DMS 273 treated with DMSO at 0.1 percent for 48 hours (cell line): Measurements from ENCODE around the gene EN1.

Experiments
- DNase-seq: peaks from one replicate; lab custom pipeline; 2025; lab: John Stamatoyannopoulos, UW

Gene EN1

DNA sequence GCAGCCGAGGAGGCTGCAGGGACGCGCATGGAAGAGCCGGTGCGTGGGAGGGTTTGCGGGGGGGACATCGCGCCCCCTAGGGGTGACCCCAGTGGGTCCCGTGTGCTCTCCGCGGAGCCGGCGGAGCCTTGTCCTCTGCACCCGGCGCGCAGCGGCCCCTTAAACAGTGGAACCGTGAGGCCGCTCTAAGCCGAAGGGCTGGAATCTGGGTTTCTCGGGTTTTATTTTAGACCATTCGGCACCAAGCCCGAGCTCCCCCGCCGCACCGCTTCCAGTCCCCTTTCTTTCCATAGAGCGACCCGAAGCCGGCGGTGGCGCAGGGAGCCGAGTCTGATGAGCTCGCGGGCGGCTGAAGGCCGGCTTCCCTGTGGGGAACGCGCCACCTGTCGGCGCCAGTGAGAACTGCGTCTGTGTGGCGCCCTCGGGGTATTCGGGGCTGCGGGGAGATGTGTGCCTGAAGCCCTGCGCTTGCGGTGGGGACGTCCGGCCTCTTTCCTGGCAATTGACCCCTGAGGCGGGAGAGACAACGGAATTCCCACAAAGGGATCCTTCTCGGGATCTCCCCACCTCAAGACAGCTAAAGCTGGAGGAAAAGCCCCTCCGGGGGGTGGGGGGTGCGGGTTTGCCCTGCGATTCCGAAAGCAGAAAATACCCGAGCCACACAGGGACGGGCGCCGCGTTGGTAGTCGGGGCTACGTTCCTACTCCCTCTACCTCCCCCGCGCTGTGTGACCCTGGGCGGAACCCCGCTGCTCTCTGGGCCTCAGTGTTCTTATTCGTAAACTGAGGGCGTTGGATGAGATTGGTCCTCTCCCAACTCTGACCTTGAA lies 8.2 kb upstream of the EN1 start:
- peak; percentile 45 for DNase-seq

DNA sequence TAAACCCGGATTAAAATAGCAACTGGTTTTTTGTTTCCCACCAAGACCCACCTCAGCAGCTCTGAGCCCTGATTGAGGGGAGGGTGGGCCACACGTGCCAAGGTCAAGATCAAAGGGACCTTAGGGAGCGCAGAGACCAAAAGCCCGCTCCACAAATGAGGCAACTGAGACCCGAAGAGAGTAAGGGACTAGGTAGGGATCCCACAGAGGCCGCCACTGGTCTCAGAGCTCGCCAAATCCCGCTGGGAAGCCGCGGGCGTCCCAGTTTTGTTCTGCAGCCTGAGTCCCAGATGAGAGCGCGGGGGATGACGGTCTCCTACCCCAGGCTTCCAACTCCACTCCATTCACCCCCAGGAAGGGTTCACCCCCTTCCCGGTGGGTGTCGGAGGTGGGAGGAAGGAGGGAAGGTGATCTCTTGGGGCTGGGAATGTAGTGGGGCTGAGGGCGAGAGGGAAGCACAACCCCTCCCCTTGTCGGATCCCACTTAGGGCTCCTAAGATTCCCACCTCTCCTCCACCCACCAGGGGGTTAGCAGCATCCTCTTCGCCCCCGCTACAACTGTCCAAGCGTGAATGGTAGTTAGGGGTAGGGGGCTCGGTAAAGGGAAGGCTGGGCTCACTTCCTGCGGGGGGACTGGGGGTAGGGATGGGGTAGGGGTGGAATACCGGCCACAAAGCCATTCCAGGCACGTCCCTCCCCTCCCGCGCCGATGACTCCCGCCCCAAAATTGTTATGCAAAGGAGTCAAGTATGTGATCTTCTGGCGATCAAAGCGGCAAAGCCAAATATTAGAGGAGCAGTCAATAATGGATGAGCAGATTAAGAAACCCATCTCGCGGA lies 7.3 kb upstream of the EN1 start:
- no peak for DNase-seq

DNA sequence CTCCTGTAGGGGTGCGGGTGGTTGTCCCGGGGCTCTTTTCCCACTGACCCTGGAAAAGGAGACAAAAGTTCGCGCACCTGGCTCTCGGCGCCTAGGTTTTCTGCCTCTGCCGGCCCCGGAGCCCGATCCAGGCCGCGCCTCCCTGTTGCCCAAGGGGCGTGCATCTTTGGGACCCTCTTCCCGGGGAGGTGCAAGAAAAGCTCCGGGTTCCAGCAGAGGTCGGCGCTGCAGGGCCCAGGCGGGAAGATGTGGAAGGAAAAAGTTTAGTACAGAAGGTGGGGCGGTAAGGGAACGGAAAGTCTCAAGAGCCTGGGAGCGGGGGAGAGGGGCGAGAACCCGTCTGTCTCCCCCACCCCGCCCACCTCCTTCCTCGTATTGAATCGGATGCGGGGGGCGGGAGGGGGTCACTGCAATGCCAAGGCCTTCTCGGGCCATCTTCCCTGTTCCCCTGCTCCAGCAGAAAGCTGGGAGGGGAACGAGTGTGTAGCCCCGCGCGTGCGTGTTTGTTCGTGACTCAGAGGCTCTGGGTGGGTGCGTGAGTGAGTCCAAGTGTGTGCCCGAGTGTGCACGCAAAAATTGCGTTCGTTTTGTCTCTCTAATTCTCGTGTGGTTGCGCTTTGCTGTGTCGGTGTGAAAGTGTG lies 6.3 kb upstream of the EN1 start:
- DNase-seq, result no peak

DNA sequence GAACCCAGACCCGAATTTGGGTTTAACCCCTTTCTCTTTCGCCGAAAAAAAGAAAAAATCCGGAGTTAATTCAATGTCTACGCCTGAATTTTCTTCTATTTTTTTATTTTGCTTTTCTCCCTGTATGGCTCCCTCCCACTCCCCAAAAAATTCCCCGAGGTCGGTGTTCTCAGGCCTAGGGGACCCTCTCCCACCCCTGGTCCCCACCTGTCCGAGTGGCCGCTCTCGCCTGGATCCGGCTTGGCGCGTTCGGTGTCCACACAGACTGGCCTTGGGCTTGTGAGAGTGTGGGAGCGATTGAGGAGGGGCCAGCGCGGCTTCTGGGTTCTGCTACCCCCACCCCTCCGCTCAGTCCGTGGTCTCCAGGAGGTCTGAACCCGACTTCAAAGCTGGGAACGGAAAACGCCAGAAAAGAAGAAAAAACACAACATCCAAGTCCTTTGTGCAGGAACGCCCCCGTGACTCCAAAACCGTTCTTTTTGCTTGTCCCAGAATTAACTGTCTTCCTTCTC lies 5.7 kb upstream of the EN1 start:
- no peak for DNase-seq

DNA sequence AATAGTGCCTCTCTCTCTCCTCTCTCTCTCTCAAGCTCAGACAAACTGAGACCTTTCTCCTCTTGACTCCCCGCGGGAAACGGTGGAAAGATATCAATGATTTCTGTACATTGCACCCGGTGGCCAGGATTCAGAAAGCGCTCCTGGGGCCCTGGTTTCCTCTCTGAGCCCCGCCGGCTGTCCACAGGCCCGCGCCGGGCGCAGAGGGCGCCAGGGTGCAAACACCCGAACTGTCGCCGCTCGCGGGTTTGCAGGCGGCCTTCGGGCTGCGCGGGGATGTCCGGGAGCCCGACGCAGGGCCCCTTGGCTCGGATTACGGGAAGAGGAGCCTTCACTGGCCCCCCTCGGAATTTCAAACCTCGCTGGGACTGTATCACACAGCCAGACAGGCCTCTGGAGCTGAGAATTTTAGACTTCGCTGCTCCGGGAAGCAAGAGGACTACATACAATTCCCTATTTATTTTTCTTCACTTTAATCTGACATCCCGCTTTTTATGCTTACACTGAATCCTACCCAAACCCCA lies 5.2 kb upstream of the EN1 start:
- no peak for DNase-seq

DNA sequence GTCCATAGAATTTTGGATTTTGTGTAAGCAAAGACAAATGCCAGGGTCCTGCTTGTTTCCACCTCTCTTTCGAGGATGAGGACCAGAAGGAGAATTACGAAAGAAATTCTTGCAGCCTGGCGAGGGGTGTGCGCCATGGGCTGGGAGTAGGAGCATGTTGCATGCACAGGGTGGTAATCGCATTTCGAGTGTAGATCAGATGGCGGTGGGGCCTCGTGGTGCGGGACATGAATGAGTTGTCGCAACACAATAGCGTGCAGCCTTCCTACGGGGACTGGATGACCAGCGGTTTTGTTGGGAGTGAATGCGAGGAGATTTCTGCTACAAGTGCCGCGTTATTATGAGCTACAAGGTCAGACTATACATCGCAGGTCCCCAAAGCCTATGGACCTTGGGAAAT lies 4.2 kb upstream of the EN1 start:
- no peak for DNase-seq

DNA sequence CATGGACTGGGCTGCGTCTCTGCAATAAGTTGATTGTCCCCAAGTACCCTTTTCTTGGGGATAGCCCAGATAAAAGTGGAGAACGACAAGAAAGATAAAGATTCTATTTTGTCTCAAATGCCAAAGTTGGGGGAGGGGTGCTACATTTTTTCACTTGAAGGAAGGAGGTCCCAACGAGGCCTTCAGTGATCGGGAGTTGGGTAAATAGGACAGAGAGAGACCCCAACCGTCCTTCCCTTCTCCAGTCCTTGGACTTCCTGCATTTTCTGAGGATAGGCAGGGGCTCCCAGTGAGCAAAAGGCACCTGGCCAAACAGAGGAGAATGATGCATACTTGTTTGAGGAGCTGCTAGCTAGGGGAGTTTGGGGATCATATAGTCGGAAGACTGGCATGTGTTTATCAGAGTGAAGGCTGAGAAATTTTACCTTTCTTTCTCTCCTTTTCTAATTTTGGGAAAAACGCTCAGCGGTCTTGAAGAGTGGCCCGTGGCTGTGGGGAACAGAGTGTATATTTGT lies 3.5 kb upstream of the EN1 start:
- no peak for DNase-seq

DNA sequence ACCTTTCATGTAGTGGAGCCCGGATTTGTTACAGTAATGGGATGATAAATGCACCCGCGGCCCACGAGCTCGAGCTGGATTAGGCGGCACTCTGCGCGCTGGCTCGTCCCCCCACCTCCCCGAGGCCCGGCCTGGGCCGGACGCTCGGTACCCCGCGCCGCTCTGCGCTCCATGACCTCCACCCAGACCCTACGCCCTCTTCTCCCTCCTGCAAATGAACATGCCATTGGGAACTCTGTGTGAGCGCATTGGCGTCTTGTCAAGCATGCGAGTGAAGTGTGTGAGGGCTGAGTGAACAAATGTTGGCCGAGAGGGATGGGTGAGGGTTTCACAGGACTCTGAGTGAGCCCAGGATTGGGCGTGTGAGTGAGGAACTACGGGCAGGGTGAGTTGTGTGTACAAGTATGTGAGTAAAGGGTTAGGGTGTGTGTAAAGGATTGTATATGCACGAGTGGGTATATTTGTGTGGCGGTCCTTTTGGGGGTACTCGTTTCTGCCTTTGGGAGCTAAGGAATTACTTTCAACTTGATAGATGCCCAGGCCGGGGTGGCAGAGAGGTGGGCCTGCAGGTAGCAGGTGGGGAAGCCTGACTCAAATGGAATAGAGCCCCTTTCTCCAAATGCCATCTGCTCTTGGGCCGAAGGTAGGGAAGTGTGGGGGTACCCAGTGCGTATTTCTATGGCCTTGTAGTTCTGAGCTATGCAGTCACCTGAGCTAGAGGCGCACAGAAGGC lies 2.9 kb upstream of the EN1 start:
- no peak for DNase-seq

DNA sequence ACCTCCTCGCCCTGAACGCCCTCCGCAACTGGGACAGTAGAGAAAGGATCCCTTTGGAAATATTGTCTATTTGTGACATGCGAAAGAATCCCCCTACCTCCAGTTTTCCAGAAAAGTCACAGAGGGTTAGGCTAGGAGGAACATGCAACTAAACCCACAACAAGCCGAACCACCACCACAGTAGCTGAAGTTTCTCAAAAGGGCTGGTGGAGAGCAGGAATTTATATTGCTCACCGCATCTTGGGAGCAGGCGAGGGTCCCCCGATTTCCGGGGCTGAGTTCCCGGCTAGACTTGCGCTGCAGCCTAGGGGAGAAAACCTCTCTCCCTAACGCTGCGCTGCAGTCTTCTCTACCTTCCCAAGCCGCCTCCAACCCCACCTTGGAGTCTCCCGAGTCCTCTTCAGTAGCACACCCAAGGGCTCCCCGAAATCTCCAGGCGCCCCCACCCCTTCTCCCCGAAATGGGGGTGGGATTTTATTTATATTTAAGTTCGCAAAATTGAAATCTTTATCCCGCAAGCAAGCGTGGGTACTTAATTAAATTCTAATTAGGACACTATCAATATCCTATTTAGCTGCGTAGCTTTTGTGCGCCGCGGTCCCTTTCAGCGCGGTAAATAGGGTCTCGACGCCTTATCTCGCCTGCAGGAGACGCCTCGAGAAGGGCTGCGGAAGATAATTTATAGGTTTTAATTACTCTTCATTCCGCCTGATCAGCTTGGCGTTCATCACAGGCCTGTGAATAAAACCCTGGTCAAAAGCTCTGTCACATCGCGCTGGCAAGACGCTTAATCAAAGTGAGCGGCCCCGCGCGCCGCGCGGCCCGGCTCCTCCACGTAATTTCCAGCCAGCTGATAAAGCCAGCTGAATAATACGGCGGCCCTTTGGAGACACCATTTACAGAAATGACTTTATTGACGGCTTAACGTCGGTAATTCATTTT lies 2.0 kb upstream of the EN1 start:
- no peak for DNase-seq

DNA sequence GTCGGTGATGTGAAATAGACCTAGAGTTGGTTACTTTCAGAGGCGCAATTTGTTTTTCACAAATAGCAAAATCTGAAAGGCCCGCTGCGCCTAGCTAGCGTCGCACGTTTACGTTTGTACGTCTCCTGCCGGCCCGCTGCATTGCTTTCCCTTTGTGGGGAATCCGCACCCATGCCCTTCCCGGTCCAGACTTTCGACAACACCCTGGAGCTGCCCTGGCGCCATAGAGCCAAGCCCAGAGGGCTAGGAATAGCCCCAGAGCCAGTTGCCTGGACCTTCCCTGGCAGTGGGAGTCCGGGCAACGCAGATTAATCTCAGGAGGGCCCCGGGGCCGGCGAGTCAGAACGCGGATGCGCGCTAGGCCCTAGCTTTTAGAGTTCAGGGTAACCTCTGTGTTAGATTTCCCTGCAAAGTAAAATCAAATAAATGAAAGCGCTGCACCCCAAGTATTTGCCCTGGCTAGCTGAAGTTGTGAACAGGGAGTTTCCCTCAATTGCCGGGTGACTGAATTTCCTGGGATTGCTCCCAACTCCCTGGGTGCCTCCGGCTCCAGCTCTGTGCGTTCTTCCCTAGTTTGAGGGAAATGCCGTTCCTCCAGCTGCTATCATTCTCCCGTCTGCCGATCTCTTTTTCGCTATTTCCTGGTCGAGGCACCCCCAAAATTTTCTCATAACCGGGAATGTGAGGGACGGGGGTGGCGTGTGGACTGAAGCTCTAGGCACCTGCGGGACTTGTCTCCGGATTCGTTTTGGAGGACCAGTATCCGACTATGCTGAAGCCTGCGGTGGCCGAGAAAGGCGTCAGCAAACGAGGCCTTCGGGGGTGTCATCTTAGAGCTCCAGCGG lies 1.2 kb upstream of the EN1 start:
- no peak for DNase-seq

DNA sequence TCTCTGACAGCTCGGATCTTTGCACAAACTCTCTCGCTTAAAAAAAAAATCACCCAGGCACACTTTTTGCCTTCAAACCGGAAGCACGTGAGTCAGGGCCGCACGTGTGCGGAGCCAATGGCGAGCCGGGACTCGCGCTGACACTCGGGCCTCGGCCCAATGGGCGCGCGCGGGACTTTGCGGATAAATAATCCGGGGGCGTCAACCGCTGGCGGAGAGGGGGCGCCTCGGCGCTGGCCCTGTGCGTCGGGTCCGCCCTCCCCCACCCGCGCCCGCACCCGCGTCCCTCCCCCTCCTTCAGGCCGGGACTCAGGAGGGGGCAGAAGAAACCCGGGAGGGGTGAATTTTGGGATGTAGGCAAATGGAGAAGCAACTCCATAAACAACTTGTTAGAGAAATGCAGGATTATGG lies 319 bp upstream of the EN1 start:
- peak; percentile 16 for DNase-seq

DNA sequence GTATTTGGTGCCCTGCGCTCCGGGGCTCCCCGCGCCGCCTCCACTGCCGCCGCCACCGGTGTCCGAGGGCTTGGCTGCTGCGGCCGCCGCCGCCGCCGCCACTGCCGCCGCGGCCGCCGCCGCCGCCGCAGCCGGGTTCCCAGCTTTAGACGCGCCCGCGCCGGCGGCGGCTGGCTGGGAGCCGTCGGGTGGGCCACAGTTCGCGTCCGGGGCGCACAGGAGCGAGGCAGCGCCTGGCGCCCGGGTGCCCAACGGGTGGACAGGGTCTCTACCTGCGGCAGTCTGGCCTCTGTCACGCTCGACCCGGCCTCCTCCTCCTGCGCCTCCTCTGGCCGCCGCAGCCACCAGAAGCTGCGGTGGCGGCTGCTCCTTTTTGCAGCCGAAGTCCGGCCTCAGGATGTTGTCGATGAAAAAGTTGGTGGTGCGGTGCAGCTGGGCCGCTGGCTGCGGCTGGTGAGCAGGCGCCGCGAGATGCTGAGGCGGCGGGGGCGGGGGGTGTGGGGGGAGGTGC lies 951 bp downstream of the EN1 start:
- DNase-seq, result no peak

DNA sequence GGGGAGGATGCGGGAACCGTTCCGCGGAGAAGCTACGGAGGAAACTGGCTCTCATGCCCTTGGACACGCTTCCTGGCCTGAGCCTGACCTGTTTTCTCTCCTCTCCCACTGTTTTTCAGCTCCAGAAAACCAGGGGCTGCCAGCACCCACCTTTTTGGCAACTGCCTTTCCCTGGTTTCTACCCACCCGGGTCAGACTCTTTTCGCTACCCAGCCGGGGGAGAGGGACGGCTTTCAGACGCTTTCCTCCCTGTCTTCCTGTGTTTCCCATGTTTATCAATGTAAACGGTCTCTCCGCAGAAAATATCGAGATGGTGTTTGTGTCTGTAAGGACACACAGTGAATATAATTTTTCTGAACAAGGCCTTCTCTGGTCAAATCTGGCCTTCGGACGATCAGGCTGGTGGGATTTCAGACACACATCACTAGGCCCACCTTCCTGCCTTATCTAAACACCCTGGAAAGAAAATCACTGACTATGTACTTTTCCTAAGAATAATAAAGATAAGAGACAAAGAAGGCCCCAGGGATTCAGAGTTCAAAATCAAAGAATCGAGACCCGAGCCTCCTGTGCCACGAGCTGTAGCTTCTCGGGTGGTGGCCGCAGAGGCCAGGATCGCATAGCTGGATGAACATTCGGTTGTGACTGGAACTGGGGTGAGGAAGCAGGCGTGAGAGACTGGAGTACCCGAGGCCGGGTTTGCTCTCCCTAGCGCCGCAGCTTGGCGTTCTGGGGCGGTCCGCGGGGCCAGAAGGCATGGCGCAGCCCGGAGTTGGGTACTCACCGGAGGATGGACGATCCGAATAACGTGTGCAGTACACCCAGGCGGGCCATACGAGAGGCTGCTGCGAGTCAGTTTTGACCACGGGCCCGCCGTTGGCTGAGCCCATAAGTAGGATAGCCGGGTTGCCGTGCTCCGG lies 1.7 kb downstream of the EN1 start:
- DNase-seq, result no peak

DNA sequence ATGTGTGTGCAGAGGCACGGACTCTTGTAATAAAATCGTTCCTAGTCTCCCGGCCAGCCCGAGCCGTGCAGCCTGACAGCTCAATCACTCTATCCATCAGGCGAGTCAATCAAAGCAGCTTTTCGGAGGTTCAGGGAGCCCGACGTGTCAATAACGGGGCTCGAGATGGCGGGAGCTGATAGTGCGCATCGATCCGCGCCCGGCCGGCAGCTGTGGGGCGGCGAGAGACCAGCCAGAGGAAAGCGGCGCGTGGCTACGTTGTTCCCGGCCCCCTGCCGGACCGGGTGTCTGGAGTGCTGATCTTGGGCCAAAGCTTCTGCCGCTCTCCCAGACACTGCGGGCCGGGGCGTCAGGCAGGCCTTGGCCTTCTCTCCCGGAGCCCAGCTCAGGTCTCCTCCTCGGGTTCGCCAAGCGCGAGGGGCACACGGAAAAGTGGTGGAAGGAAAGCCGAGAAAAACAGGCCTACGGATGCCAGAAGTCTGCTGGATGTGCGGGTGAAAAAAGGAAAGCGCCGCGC lies 2.4 kb downstream of the EN1 start:
- no peak for DNase-seq

DNA sequence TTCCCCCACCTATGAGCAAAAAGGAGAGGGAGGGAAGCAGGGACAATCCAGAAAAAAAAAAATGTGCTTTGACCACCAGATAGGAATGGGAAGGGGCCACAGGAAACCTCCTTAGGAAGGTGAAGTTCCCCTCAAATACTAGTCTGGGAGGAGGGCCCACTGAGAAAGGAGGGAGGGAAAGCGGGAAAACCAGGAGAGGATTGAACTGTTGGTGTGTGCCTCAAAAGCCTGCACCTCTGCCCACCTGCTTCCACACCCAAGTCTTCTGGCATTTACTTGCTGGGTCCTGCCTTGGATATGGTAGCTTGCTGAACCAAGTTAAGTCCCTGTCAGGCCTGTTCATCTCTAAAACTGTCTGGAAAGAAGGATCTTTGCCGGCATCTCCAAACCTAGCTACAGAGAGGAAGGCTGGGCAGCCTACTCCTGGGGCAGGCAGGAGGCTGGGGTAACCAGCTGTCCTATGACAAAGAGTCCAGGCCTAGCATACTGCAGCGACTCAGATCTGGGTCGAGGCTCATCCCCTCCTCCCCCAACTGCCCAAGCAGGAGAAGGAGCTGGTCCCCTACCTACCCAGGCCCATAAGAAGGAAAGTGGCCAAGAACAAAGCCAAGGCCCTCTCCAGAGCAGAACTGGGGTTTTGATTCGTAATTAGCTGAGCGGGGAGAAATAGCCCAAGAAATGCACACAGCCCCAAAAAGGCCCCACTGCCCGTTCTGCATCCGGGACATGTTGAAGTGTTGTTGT lies 3.0 kb downstream of the EN1 start:
- no peak for DNase-seq

DNA sequence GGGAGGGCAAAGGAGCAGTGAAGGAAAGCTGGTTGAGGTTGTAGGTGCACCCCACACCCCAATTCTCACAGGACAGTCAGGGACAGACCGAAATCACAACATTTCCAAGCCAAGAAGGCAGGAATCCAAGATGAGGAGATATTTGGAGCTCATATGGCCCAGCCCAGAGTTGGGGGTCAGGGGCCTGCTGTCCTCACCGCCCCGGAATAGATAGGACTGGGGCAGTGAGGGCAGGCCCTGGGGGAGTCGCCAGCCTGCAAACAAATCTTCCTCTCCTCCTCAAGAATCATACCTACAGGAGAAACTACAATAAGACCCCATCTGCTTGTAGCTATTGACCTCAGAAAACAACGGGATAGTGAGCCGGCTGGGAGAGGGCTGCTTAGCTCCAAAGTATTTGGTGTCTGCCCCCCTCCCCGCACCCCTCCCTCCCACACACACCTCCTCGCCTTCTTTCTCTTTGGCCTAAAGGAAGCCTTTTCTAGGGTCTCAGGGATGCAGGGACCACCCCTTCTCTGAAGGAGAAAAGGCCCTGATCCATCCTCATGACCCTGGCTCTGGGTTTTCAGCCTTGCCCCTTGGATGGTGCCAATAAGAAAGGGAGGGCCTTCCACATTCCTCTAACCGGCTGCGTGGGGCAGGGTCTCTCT lies 3.8 kb downstream of the EN1 start:
- DNase-seq, result no peak
